ENCODE data around the gene THAP5. TPM values are rescaled to one million over a fixed set of nuclear protein-coding genes. Genes with fewer than 3 reads are reported as not detected.
A peak's percentile ranks its signal among the peaks of the same experiment; 100 is the strongest.

The THAP5 gene
- total and polyA plus RNA-seq, 5 donors, result 10.0 to 31.1 (median 30.5) TPM

DNA sequence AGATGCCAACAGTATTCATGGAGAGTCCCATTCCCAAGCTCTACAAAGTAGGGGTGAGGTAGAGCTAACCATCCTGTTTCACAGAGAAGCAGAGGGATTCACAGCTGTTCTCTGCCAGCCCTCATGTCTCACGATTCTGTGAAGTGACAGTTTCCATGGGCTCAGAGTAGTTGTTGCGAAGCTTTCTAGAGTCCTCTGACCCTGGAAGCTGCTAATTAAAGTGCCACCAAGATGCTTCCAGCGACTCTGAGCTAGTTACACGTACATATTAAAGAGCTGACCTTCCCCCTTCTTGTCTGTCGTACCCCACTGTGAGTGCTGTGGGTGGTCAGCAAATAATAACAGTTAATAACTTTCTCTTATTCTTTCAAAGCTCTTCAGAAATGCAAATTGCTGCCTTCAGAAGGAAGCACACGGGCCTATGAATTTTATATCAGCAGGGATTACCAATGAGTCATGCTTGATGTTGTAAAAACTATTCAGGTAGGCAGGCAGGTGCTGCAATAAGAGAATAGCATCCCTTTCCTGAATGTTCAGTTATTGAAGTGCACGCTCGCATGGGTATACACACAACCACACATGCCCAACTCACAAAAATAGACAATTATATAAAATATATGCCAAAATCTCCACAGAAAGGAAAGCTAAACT, 34.3 kb upstream of the THAP5 start:
- Histone ChIP-seq H3K27me3 (ENCODE audit: control insufficient read depth, insufficient read depth) (no peaks in the 10 kb centered on the region), H3K4me1 (ENCODE audit: control insufficient read depth, insufficient read depth, low read length) (no peaks in the 10 kb centered on the region), H3K9me3 (ENCODE audit: control insufficient read depth, low read length) (no peaks in the 10 kb centered on the region), H3K4me3 (ENCODE audit: low read length) (no peak overlapping the region), H3K27ac (ENCODE audit: low read length) (no peak overlapping the region)
- ATAC-seq, result no peak
- intact Hi-C loops (cut with DNase I), result no loop called here
- DNase-seq, result no peak
- 67% methylated on average over 8 of the region's 8 CpGs for WGBS

DNA sequence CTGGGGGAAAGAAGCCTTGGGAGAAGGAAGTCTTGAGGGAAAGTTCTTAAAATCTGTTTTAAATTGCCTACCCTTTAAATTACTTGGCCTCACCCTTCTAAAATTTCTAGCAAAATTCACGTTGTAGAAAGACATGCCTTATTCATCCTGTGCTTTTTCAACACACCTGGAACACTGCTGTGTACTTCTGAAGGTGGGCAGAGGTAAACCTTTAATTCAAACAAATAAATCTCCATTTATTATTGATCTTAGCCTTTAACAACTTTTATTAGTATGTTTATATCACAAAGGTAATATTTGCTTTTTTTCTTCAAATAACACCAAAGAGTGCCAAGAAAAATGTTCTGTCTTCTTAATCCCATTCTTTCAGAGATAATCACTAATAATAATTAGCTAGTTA, 30.9 kb upstream of the THAP5 start:
- intact Hi-C loops (cut with DNase I), result no loop called here
- Histone ChIP-seq H3K4me3 (ENCODE audit: low read length) (no peak overlapping the region), H3K27me3 (ENCODE audit: control insufficient read depth, insufficient read depth) (no peaks in the 10 kb centered on the region), H3K27ac (ENCODE audit: low read length) (no peak overlapping the region), H3K4me1 (ENCODE audit: control insufficient read depth, insufficient read depth, low read length) (no peaks in the 10 kb centered on the region), H3K9me3 (ENCODE audit: control insufficient read depth, low read length) (no peaks in the 10 kb centered on the region)
- WGBS, result 57% methylated on average over 1 of the region's 1 CpG
- no peak for ATAC-seq
- DNase-seq, result no peak

DNA sequence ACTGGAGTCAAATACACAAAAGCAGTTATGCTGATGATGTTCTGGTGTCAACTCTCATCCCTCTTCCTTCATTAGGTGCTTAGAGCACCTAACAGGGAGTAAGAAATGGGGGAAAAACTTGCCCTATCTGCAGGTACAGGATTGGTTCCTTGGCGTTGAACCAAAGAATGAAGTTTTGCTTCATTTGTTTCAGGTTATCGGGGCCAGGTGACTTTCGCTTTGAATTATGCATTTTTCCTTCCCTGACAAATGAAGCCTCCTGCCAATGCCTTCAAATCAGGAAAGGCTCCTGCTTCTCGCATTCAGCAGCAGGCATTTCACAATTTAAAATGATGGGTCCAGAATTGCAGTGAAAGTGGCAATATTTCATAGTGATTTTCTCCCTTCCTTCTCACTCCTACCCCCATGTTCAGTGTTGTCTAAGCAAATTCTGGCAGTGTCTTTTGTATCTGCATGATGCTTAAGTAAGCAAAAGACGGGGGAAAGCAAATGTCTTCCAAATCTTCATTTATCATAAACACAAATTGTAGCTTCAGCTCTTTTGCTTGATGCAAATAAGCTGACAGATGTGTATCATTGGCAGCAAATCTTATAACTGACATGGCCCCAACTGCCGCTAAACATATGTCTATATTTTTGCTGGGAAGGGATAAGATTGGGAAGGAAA, 29.5 kb upstream of the THAP5 start:
- intact Hi-C loops (cut with DNase I), result no loop called here
- H3K27me3 ChIP-seq (ENCODE audit: control insufficient read depth, insufficient read depth), result no peaks in the 10 kb centered on the region
- no peaks in the 10 kb centered on the region for H3K4me1 ChIP-seq (ENCODE audit: control insufficient read depth, insufficient read depth, low read length)
- no peak overlapping the region for H3K27ac ChIP-seq (ENCODE audit: low read length)
- no peaks in the 10 kb centered on the region for H3K9me3 ChIP-seq (ENCODE audit: control insufficient read depth, low read length)
- H3K4me3 ChIP-seq (ENCODE audit: low read length), result no peak overlapping the region
- 85% methylated on average over 6 of the region's 6 CpGs for WGBS
- no peak for DNase-seq
- no peak for ATAC-seq

DNA sequence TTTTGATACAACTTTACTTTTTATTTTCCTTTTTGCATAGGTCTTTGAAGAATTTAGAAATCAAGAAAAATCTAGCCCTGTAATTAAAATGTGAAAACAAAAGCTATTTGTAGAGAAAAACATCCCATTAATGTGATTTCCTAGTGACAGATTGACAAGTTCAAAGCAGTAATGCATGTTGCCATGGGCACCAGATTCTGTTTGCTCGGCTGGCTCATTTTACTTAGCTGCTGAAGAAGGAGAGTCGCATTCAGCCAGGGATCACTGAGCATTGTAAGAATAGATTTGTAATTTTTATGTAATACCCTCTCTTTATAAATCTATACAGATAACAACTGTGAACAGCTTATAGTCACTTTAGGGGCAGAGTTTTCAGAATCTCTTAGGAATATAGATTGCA, 28.6 kb upstream of the THAP5 start:
- 57% methylated on average over 2 of the region's 2 CpGs for WGBS
- Histone ChIP-seq H3K4me1 (ENCODE audit: control insufficient read depth, insufficient read depth, low read length) (no peaks in the 10 kb centered on the region), H3K4me3 (ENCODE audit: low read length) (no peak overlapping the region), H3K9me3 (ENCODE audit: control insufficient read depth, low read length) (no peaks in the 10 kb centered on the region), H3K27me3 (ENCODE audit: control insufficient read depth, insufficient read depth) (no peaks in the 10 kb centered on the region), H3K27ac (ENCODE audit: low read length) (no peak overlapping the region)
- DNase-seq, result no peak
- ATAC-seq, result no peak
- intact Hi-C loops (cut with DNase I), result no loop called here

DNA sequence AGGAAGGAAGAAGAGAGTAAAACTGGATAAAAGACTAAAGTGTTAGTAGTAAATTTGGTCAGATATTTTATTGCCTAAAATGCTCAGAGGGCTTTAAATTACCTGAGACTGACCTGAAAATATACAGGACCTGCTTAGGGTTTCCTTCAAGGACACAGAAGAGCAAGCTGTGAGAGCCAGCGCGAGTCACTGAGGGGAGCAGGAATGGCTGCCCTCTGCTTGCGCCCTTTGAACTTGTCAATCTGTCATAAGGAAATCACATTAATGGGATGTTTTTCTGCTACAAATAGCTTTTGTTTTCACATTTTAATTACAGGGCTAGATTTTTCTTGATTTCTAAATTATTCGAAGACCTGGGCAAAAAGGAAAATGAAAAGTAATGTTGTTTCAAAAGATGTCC, 27.1 kb upstream of the THAP5 start:
- no peaks in the 10 kb centered on the region for H3K27me3 ChIP-seq (ENCODE audit: control insufficient read depth, insufficient read depth)
- ATAC-seq, result no peak
- H3K9me3 ChIP-seq (ENCODE audit: control insufficient read depth, low read length), result no peaks in the 10 kb centered on the region
- no peak for DNase-seq
- 93% methylated on average over 4 of the region's 4 CpGs for WGBS
- H3K4me1 ChIP-seq (ENCODE audit: control insufficient read depth, insufficient read depth, low read length), result no peaks in the 10 kb centered on the region
- intact Hi-C loops (cut with DNase I), result no loop called here
- no peak overlapping the region for H3K4me3 ChIP-seq (ENCODE audit: low read length)
- H3K27ac ChIP-seq (ENCODE audit: low read length), result no peak overlapping the region

DNA sequence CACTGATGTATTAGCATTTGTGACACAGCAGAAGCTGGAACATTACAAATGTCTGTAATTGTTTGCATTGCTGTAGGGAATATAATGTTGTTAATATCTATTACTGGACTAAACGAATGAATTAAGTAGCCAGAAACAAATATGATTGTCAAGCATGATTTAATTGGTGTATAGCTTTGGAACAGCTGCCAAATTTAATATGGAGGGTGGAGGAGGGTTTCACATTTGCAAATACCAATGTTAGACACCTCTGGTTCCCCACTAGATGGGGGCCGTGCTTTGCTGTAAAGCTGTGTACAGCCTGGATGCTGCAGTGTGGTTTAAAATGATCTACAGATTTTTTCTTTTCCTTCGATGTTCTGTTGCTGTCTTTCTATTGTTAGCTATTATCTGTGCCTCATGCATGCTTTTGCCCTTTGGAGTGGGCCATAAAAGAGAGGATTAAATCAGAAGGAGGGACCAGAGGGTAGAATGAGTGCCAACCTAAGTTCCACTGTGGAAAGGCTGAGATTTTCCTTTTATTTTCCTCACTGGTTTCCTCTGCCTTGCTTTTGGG, 23.2 kb upstream of the THAP5 start:
- H3K4me3 ChIP-seq (ENCODE audit: low read length), result no peak overlapping the region
- no peaks in the 10 kb centered on the region for H3K4me1 ChIP-seq (ENCODE audit: control insufficient read depth, insufficient read depth, low read length)
- H3K27me3 ChIP-seq (ENCODE audit: control insufficient read depth, insufficient read depth), result no peaks in the 10 kb centered on the region
- ATAC-seq (peak in 1 of 2 donors; percentile 59), DNase-seq (no peak)
- no peak overlapping the region for H3K27ac ChIP-seq (ENCODE audit: low read length)
- no peaks in the 10 kb centered on the region for H3K9me3 ChIP-seq (ENCODE audit: control insufficient read depth, low read length)
- 35% methylated on average over 3 of the region's 3 CpGs for whole genome bisulfite sequencing
- intact Hi-C loops (cut with DNase I), result no loop called here

DNA sequence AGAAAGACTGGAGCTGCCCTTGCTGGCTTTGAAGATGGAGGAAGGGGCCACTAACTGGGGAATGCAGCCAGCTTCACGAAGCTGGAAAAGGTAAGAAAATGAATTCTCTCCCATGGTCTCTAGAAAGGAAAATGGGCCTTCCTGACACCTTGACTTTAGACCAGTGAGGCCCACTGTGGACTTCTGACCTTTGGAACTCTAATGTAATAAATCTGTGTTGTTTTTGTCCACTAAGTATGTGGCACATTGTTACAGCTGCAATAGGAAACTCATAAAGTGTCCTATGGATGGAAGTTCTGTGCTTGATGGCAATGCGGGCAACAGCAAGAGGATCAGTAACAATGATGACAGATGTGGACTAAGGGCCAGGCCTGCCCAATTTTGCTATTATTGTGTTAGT, 21.1 kb upstream of the THAP5 start:
- Histone ChIP-seq H3K4me1 (ENCODE audit: control insufficient read depth, insufficient read depth, low read length) (no peaks in the 10 kb centered on the region), H3K27me3 (ENCODE audit: control insufficient read depth, insufficient read depth) (no peaks in the 10 kb centered on the region), H3K4me3 (ENCODE audit: low read length) (no peak overlapping the region), H3K9me3 (ENCODE audit: control insufficient read depth, low read length) (no peaks in the 10 kb centered on the region), H3K27ac (ENCODE audit: low read length) (no peak overlapping the region)
- 92% methylated on average over 2 of the region's 2 CpGs for WGBS
- ATAC-seq (no peak), DNase-seq (no peak)
- intact Hi-C loops (cut with DNase I), result no loop called here

DNA sequence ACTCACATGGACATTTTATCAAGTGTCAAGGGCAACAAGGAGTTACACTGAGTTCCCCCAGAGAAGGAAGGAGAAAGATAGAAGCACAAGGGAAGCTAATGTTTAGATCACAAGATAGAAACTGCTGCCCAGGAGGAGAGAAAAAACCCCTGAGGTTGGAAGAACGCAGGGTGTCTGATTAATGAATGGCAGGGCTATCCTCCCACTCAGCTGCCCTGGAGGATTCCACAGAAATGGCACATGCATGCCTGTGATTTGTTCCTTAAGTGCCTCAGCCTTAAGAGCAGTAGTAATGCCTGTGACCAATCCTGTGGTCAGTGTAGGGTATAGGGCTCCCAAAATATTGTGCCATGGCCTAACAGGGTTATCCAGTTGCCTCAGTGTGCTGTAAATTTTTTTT, 20.4 kb upstream of the THAP5 start:
- WGBS, result 42% methylated on average over 1 of the region's 1 CpG
- no peak for ATAC-seq
- no peak for DNase-seq
- intact Hi-C loops (cut with DNase I), result no loop called here
- Histone ChIP-seq H3K9me3 (ENCODE audit: control insufficient read depth, low read length) (no peaks in the 10 kb centered on the region), H3K27ac (ENCODE audit: low read length) (no peak overlapping the region), H3K4me3 (ENCODE audit: low read length) (no peak overlapping the region), H3K27me3 (ENCODE audit: control insufficient read depth, insufficient read depth) (no peaks in the 10 kb centered on the region), H3K4me1 (ENCODE audit: control insufficient read depth, insufficient read depth, low read length) (no peaks in the 10 kb centered on the region)

DNA sequence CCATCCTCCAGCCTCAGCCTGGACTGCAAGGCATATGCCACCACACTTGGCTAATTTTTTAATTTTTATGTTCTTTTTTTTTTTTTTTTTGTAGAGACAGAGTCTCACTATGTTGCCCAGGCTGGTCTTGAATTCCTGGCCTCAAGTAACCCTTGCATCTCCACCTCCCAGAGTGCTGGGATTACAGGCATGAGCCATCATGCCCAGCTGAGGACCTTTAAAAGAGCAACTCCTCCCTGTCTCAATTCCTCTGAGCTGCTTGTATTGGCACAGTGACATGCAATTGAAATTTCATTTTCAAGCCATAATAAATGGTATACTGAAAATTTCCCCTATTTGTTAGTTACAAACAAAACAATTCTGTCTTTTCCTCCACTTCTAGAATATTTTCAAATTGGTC, 19.7 kb upstream of the THAP5 start:
- H3K4me1 ChIP-seq (ENCODE audit: control insufficient read depth, insufficient read depth, low read length), result no peaks in the 10 kb centered on the region
- no peak overlapping the region for H3K4me3 ChIP-seq (ENCODE audit: low read length)
- intact Hi-C loops (cut with DNase I), result no loop called here
- no peaks in the 10 kb centered on the region for H3K27me3 ChIP-seq (ENCODE audit: control insufficient read depth, insufficient read depth)
- H3K27ac ChIP-seq (ENCODE audit: low read length), result no peak overlapping the region
- H3K9me3 ChIP-seq (ENCODE audit: control insufficient read depth, low read length), result no peaks in the 10 kb centered on the region
- no peak for ATAC-seq
- DNase-seq, result no peak

DNA sequence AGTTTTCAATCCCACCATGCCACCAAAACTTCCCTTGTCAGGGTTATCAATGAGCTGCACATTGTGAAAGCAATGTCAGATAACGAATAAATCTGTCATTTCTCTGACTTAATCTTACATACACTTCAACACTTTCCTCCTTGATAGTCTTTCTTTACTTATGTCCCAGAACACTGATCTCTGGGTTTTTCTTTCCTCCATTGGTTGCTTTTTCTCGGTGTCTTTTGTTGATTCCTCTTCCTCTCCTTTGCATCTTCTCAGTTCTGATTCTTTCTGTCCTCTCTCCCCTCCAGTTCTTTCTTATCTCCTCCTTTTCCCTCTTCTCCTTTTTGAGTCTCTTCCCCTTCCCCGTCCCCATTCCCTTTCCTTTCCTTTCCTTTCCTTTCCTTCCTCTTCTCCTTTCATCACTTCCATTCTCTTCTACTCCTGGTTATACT, 16.8 kb upstream of the THAP5 start:
- 18% methylated on average over 2 of the region's 3 CpGs for WGBS
- Histone ChIP-seq H3K4me1 (ENCODE audit: control insufficient read depth, insufficient read depth, low read length) (no peaks in the 10 kb centered on the region), H3K9me3 (ENCODE audit: control insufficient read depth, low read length) (no peaks in the 10 kb centered on the region), H3K4me3 (ENCODE audit: low read length) (no peak overlapping the region), H3K27me3 (ENCODE audit: control insufficient read depth, insufficient read depth) (no peaks in the 10 kb centered on the region), H3K27ac (ENCODE audit: low read length) (no peak overlapping the region)
- intact Hi-C loops (cut with DNase I), result no loop called here
- no peak for ATAC-seq
- DNase-seq, result no peak

DNA sequence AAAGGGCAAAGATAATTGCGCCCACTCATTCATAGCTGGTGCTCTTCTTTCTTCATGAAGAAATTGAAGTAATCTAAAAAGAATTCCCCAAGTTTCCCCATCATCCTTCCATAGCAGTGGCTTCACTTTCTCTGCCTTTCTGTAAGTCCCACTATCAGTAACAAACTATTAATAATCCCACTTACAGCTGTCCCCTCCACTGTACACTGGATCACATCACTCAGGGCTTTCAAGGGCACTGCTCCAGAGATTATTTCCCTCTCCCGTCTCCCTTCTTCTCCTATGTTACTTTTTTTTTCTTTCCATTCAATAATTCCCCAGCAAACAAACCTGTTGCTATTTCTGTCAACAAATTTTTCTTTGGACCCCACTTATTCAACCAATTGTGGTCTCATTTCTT, 16.3 kb upstream of the THAP5 start:
- intact Hi-C loops (cut with DNase I), result no loop called here
- Histone ChIP-seq H3K27ac (ENCODE audit: low read length) (no peak overlapping the region), H3K4me3 (ENCODE audit: low read length) (peak overlapping the region; percentile 25), H3K9me3 (ENCODE audit: control insufficient read depth, low read length) (no peaks in the 10 kb centered on the region), H3K4me1 (ENCODE audit: control insufficient read depth, insufficient read depth, low read length) (no peaks in the 10 kb centered on the region), H3K27me3 (ENCODE audit: control insufficient read depth, insufficient read depth) (no peaks in the 10 kb centered on the region)
- ATAC-seq, result peak; percentile 54 to 68
- WGBS, result 43% methylated on average over 2 of the region's 2 CpGs
- no peak for DNase-seq

All from right cardiac atrium (tissue), 5 donors.